IMR-90 (cell line): ENCODE results near the gene BMP7. TPM values are rescaled to one million over a fixed set of nuclear protein-coding genes. Genes with fewer than 3 reads are reported as not detected.

Experiments used
- ATAC-seq: fragments of 200-7000 bp; cut with Tn5 transposase; 2 replicates; pipeline ENCODE4 v1.9.1; 2020; ENCODE audit warnings: low read depth, mild to moderate bottlenecking, moderate library complexity
- BruUV-seq: library from RNA; stranded (reverse); fragments of 400-500 nt; replicated peaks from 2 replicates; lab custom pipeline; 2021; lab: Mats Ljungman, UMichigan
- CTCF ChIA-PET: fragments of 300-600 bp; formaldehyde crosslinking; extraction: SDS; loops from one replicate; lab custom pipeline; 2021; ENCODE audit warnings: antibody characterized with exemption; lab: Yijun Ruan, JAX
- POLR2A ChIA-PET: fragments of 300-600 bp; sonication (Branson Sonifier 250); formaldehyde crosslinking; loops from one replicate; lab custom pipeline; 2022; ENCODE audit warnings: antibody characterized with exemption; ENCODE audit not compliant: unreplicated experiment; lab: Charles Lee
- DNase-seq: peaks from one replicate; pipeline ENCODE4 v3.0.0; 2013
- H2AFZ ChIP-seq: replicated peaks from 2 replicates; pipeline ENCODE3; 2013; ENCODE audit warnings: low read length, mild to moderate bottlenecking; ENCODE audit not compliant: poor library complexity
- H2AK5ac ChIP-seq: 2 replicates; pipeline ENCODE4 v1.6.1; 2013; ENCODE audit warnings: low read depth, low read length, inconsistent platforms
- H2AK9ac ChIP-seq: replicated peaks from 2 replicates; pipeline ENCODE3; 2013; ENCODE audit warnings: mild to moderate bottlenecking, low read depth, low read length, moderate library complexity; ENCODE audit not compliant: poor library complexity
- H2BK120ac ChIP-seq: 2 replicates; pipeline ENCODE4 v1.6.1; 2013; ENCODE audit warnings: low read depth, low read length, inconsistent platforms
- H2BK15ac ChIP-seq: 3 replicates; pipeline ENCODE4 v1.6.1; 2013; ENCODE audit warnings: low read depth, low read length, inconsistent platforms
- H2BK20ac ChIP-seq: 2 replicates; pipeline ENCODE4 v1.6.1; 2013; ENCODE audit warnings: low read depth, mild to moderate bottlenecking, inconsistent platforms, low read length, moderate library complexity
- H2BK5ac ChIP-seq: 2 replicates; pipeline ENCODE4 v1.6.1; 2013; ENCODE audit warnings: mild to moderate bottlenecking, low read depth, low read length, inconsistent platforms; ENCODE audit not compliant: poor library complexity, severe bottlenecking
- H3K14ac ChIP-seq: replicated peaks from 2 replicates; pipeline ENCODE4 v1.6.1; 2013; ENCODE audit warnings: low read depth, low read length, inconsistent platforms
- H3K18ac ChIP-seq: 2 replicates; pipeline ENCODE4 v1.6.1; 2013; ENCODE audit warnings: low read depth, low read length, control low read depth
- H3K23ac ChIP-seq: 2 replicates; pipeline ENCODE4 v1.6.1; 2013; ENCODE audit warnings: low read depth, low read length, inconsistent platforms
- H3K27ac ChIP-seq: 2 replicates; pipeline ENCODE4 v1.5.1; 2013; ENCODE audit warnings: mild to moderate bottlenecking, control low read depth, low read length; ENCODE audit not compliant: insufficient read depth
- H3K27me3 ChIP-seq: 2 replicates; pipeline ENCODE4 v1.6.1; 2013; ENCODE audit warnings: low read length; ENCODE audit not compliant: control insufficient read depth, insufficient read depth
- H3K36me3 ChIP-seq: 2 replicates; pipeline ENCODE4 v1.6.1; 2013; ENCODE audit warnings: low read length, mixed read lengths; ENCODE audit not compliant: control insufficient read depth, insufficient read depth
- H3K4ac ChIP-seq: 2 replicates; pipeline ENCODE4 v1.6.1; 2013; ENCODE audit warnings: low read depth, low read length, inconsistent platforms
- H3K4me1 ChIP-seq: 2 replicates; pipeline ENCODE4 v1.6.1; 2013; ENCODE audit warnings: low read length, mixed read lengths; ENCODE audit not compliant: control insufficient read depth, insufficient read depth
- H3K4me2 ChIP-seq: 2 replicates; pipeline ENCODE4 v1.6.1; 2013; ENCODE audit warnings: low read depth, mild to moderate bottlenecking, control low read depth, low read length, moderate library complexity
- H3K4me3 ChIP-seq: 2 replicates; pipeline ENCODE4 v1.5.1; 2013; ENCODE audit warnings: low read depth, mild to moderate bottlenecking, control low read depth, low read length, moderate library complexity; ENCODE audit not compliant: insufficient read depth
- H3K56ac ChIP-seq: 2 replicates; pipeline ENCODE4 v1.6.1; 2013; ENCODE audit warnings: low read length, inconsistent platforms; ENCODE audit not compliant: insufficient read depth; ENCODE audit errors: extremely low read depth
- H3K79me1 ChIP-seq, 2 experiments: 2 replicates each; pipeline ENCODE4 v1.6.1; 2013; ENCODE audit warnings: low read length in 2 of 2, inconsistent platforms in 1 of 2, low read depth in 1 of 2
- H3K9ac ChIP-seq: 2 replicates; pipeline ENCODE4 v1.6.1; 2013; ENCODE audit warnings: low read depth, low read length, control low read depth
- H3K9me1 ChIP-seq: 2 replicates; pipeline ENCODE4 v1.6.1; 2013; ENCODE audit warnings: low read length, inconsistent platforms; ENCODE audit not compliant: insufficient read depth
- H3K9me3 ChIP-seq: 2 replicates; pipeline ENCODE4 v1.6.1; 2013; ENCODE audit warnings: low read length; ENCODE audit not compliant: control insufficient read depth, insufficient read depth
- H4K20me1 ChIP-seq: 2 replicates; pipeline ENCODE4 v1.6.1; 2013; ENCODE audit warnings: low read length, inconsistent platforms; ENCODE audit not compliant: insufficient read depth
- H4K5ac ChIP-seq: 2 replicates; pipeline ENCODE4 v1.6.1; 2013; ENCODE audit warnings: mild to moderate bottlenecking, low read depth, low read length, control low read depth
- H4K8ac ChIP-seq, 2 experiments: 2 replicates each; pipeline ENCODE4 v1.6.1; 2013; ENCODE audit warnings: low read depth in 2 of 2, low read length in 2 of 2, control low read depth in 1 of 2, inconsistent platforms in 1 of 2
- H4K91ac ChIP-seq: 2 replicates; pipeline ENCODE4 v1.6.1; 2013; ENCODE audit warnings: low read depth, low read length, inconsistent platforms; ENCODE audit not compliant: insufficient read depth
- BHLHE40 ChIP-seq: fragments of 150-350 bp; IDR thresholded peaks from 2 replicates; pipeline ENCODE4 v1.6.1; 2016; ENCODE audit warnings: mild to moderate bottlenecking, low read depth, low read length
- CEBPB ChIP-seq: IDR thresholded peaks from 2 replicates; pipeline ENCODE4 v1.6.1; 2012; ENCODE audit warnings: low read depth, low read length, improper control_type of control experiment
- CHD1 ChIP-seq: IDR thresholded peaks from 2 replicates; pipeline ENCODE4 v1.6.1; 2012; ENCODE audit warnings: low read depth, low read length, improper control_type of control experiment
- CTCF ChIP-seq: conservative IDR thresholded peaks from 2 replicates; pipeline ENCODE4 v1.5.1; 2012; ENCODE audit warnings: mild to moderate bottlenecking, low read depth, low read length, improper control_type of control experiment
- ELK1 ChIP-seq: fragments of 150-350 bp; IDR thresholded peaks from 2 replicates; pipeline ENCODE4 v1.6.1; 2016; ENCODE audit warnings: low read depth, mild to moderate bottlenecking, low read length, moderate library complexity, borderline replicate concordance
- FOS ChIP-seq: fragments of 150-350 bp; IDR thresholded peaks from 2 replicates; pipeline ENCODE4 v1.6.1; 2016; ENCODE audit warnings: low read depth, low read length
- MAFK ChIP-seq: IDR thresholded peaks from 2 replicates; pipeline ENCODE4 v1.6.1; 2012; ENCODE audit warnings: low read depth, low read length, improper control_type of control experiment
- MAZ ChIP-seq: IDR thresholded peaks from 2 replicates; pipeline ENCODE4 v1.6.1; 2012; ENCODE audit warnings: low read depth, mild to moderate bottlenecking, low read length, improper control_type of control experiment, moderate library complexity, borderline replicate concordance
- MXI1 ChIP-seq: IDR thresholded peaks from 2 replicates; pipeline ENCODE4 v1.6.1; 2012; ENCODE audit warnings: low read depth, mild to moderate bottlenecking, low read length, moderate library complexity, borderline replicate concordance
- NFE2L2 ChIP-seq: fragments of 150-350 bp; IDR thresholded peaks from 2 replicates; pipeline ENCODE4 v1.6.1; 2016; ENCODE audit warnings: low read depth, mild to moderate bottlenecking, low read length
- POLR2A ChIP-seq: IDR thresholded peaks from 2 replicates; pipeline ENCODE4 v1.6.1; 2012; ENCODE audit warnings: mild to moderate bottlenecking, low read depth, low read length
- RAD21 ChIP-seq: IDR thresholded peaks from 2 replicates; pipeline ENCODE4 v1.6.1; 2012; ENCODE audit warnings: low read length, improper control_type of control experiment
- RCOR1 ChIP-seq: IDR thresholded peaks from 2 replicates; pipeline ENCODE4 v1.6.1; 2012; ENCODE audit warnings: mild to moderate bottlenecking, low read length, improper control_type of control experiment; ENCODE audit not compliant: insufficient replicate concordance
- RFX5 ChIP-seq: IDR thresholded peaks from 2 replicates; pipeline ENCODE4 v1.8.0; 2012; ENCODE audit warnings: low read depth, mild to moderate bottlenecking, low read length, moderate library complexity
- SMC3 ChIP-seq: fragments of 150-350 bp; IDR thresholded peaks from 2 replicates; pipeline ENCODE4 v1.6.1; 2016; ENCODE audit warnings: low read depth, mild to moderate bottlenecking, antibody characterized with exemption, low read length, moderate library complexity
- USF2 ChIP-seq: fragments of 150-350 bp; IDR thresholded peaks from 2 replicates; pipeline ENCODE4 v1.6.1; 2017; ENCODE audit warnings: mild to moderate bottlenecking, antibody characterized with exemption, low read length, low read depth
- WGBS, 2 experiments: methylation state at CpG; one replicate each; pipeline versions ENCODE4 v1.1.5 to v1.1.7; 2013; ENCODE audit warnings: missing lambda C conversion rate in 2 of 2; ENCODE audit not compliant: insufficient read length in 1 of 2; ENCODE audit errors: extremely low coverage in 2 of 2; 5-methylcytosine and 5-hydroxymethylcytosine counted together
- dilution Hi-C: fragments of 300-500 bp; cut with HindIII; formaldehyde crosslinking; loops from one replicate; pipeline ENCODE4 v1.14.3; 2018; ENCODE audit warnings: low sequenced_read_pairs; ENCODE audit not compliant: unreplicated experiment
- in situ Hi-C: fragments of 300-500 bp; cut with MboI; formaldehyde crosslinking; loops from 3 replicates; pipeline ENCODE4 v1.14.3; 2019; ENCODE audit warnings: low sequenced_read_pairs, inconsistent platforms, mixed read lengths
- intact Hi-C: fragments of 100-400 bp; cut with micrococcal nuclease; formaldehyde crosslinking; loops from 2 replicates; pipeline ENCODE4 v1.10.0; 2022
- polyA plus RNA-seq, 3 experiments: library from polyadenylated mRNA; depleted of rRNA; stranded (reverse); fragments of >200 nt; gene quantifications; 2 replicates each; pipeline ENCODE4 v1.2.3, GENCODE V29; 2012; ENCODE audit warnings: low replicate concordance in 1 of 3
- total RNA-seq: library from RNA; depleted of rRNA; stranded (reverse); fragments of >200 nt; gene quantifications from 2 replicates; pipeline ENCODE4 v1.2.3, GENCODE V29; 2012

BMP7 gene
- total and polyA plus RNA-seq, 2 of the 4 experiments (the other 2 are of a cell fraction): not detected

- in situ Hi-C loops (no loop called here), dilution Hi-C loops (no loop called here), intact Hi-C loops (no loop called here)
- no peak for DNase-seq
- H2BK20ac ChIP-seq: no peak overlapping the region
- H2BK15ac ChIP-seq: no peak overlapping the region
- H3K79me1 ChIP-seq: no peaks in the 10 kb centered on the region
- no peak overlapping the region for H3K14ac ChIP-seq
- H3K9me1 ChIP-seq: no peaks in the 10 kb centered on the region
- WGBS, 2 experiments: 50% methylated on average over 3 of the region's 7 CpGs; no CpG with 5 or more reads in 1 of the 2 experiments
- no peak overlapping the region for H3K4me2 ChIP-seq
- no peak overlapping the region for H3K56ac ChIP-seq
- H3K9me3 ChIP-seq: peaks cover 27% of the 10 kb centered on the region
- H3K18ac ChIP-seq: no peak overlapping the region
- no peaks in the 10 kb centered on the region for H3K36me3 ChIP-seq
- no peak overlapping the region for H2BK120ac ChIP-seq
- CTCF ChIA-PET: no interaction called here
- no peak overlapping the region for H4K5ac ChIP-seq
- ATAC-seq: no peak
- H4K91ac ChIP-seq: no peak overlapping the region
- no peak overlapping the region for H3K27ac ChIP-seq
- no peak for TF ChIP-seq MAZ
- TF ChIP-seq RAD21: no peak
- TF ChIP-seq CTCF: no peak
- TF ChIP-seq MAFK: no peak
- TF ChIP-seq CEBPB: no peak
- TF ChIP-seq FOS: no peak
- TF ChIP-seq POLR2A: no peak
- no peak for TF ChIP-seq MXI1
- TF ChIP-seq RFX5: no peak
- no peak for TF ChIP-seq USF2
- no peak for TF ChIP-seq RCOR1
- TF ChIP-seq ELK1: no peak
- no peak for TF ChIP-seq NFE2L2
- TF ChIP-seq CHD1: no peak
- TF ChIP-seq BHLHE40: no peak
- TF ChIP-seq SMC3: no peak
- no peak overlapping the region for H4K8ac ChIP-seq
- no peak overlapping the region for H3K4me3 ChIP-seq
- POLR2A ChIA-PET: no interaction called here
- H3K9ac ChIP-seq: no peak overlapping the region
- H3K4me1 ChIP-seq: no peaks in the 10 kb centered on the region
- H3K23ac ChIP-seq: no peak overlapping the region
- H3K27me3 ChIP-seq: no peaks in the 10 kb centered on the region
- no TSS peak for BruUV-seq
- no peaks in the 10 kb centered on the region for H4K20me1 ChIP-seq
- H2BK5ac ChIP-seq: no peak overlapping the region
- no peak overlapping the region for H2AFZ ChIP-seq
- H3K4ac ChIP-seq: no peak overlapping the region
- H2AK5ac ChIP-seq: no peak overlapping the region
- no peak overlapping the region for H2AK9ac ChIP-seq
These were observed 84.8 kb downstream of the BMP7 start for GRCh38 chr20:57181639-57182038.
